K562 (cell line): ENCODE results near the gene RAD50. TPM values are rescaled to one million over a fixed set of nuclear protein-coding genes. Genes with fewer than 3 reads are reported as not detected.
A peak's percentile ranks its signal among the peaks of the same experiment; 100 is the strongest.

Experiments
- AFF1 ChIP-seq, 2 experiments: fragments of 450-650 bp; IDR thresholded peaks; 2 replicates each; pipeline ENCODE4 v1.6.1; 2018; ENCODE audit warnings: mild to moderate bottlenecking in 2 of 2, low read depth in 1 of 2; ENCODE audit not compliant: partially characterized antibody in 2 of 2
- EP400 ChIP-seq: fragments of 450-650 bp; IDR thresholded peaks from 2 replicates; pipeline ENCODE4 v1.6.1; 2017; ENCODE audit warnings: antibody characterized with exemption, mild to moderate bottlenecking, moderate library complexity
- ETS2 ChIP-seq: IDR thresholded peaks from 2 replicates; pipeline ENCODE4 v1.6.1; 2016; ENCODE audit warnings: borderline replicate concordance, missing genetic modification characterization, mild to moderate bottlenecking, moderate library complexity, missing compliant biosample characterization; ENCODE audit not compliant: poor library complexity, severe bottlenecking
- FOSL1 ChIP-seq: fragments of 200-800 bp; sonication (Bioruptor generic); conservative IDR thresholded peaks from 2 replicates; pipeline ENCODE4 v1.6.1; 2016; ENCODE audit warnings: missing genetic modification characterization, missing compliant biosample characterization
- FUS ChIP-seq: fragments of 200-400 bp; formaldehyde crosslinking; optimal IDR thresholded peaks from 2 replicates; pipeline ENCODE3; 2017; ENCODE audit warnings: low read depth, low read length
- HNRNPH1 ChIP-seq: fragments of 200-400 bp; formaldehyde crosslinking; optimal IDR thresholded peaks from 2 replicates; pipeline ENCODE3; 2017; ENCODE audit warnings: low read depth, mild to moderate bottlenecking, low read length, moderate library complexity
- MAFF ChIP-seq: IDR thresholded peaks from 2 replicates; pipeline ENCODE4 v1.6.1; 2012; ENCODE audit warnings: low read length, improper control_type of control experiment
- POLR3A ChIP-seq: IDR thresholded peaks from 2 replicates; pipeline ENCODE4 v1.6.1; 2011; ENCODE audit warnings: borderline replicate concordance, mild to moderate bottlenecking, moderate library complexity; ENCODE audit not compliant: insufficient read length, insufficient read depth; ENCODE audit errors: extremely low read depth
- TBP ChIP-seq: optimal IDR thresholded peaks from 2 replicates; pipeline ENCODE3; 2011; ENCODE audit warnings: low read depth, low read length, improper control_type of control experiment
- THRA ChIP-seq: fragments of 450-650 bp; IDR thresholded peaks from 2 replicates; pipeline ENCODE4 v1.6.1; 2017; ENCODE audit warnings: mild to moderate bottlenecking, moderate library complexity
- ZNF134 ChIP-seq: fragments of 250-450 bp; sonication (Bioruptor Pico); conservative IDR thresholded peaks from 2 replicates; pipeline ENCODE4 v1.4.0; 2020
- ZNF224 ChIP-seq: sonication (generic); formaldehyde crosslinking; IDR thresholded peaks from 2 replicates; pipeline ENCODE4 v1.8.0; 2022; ENCODE audit warnings: mild to moderate bottlenecking, missing genetic modification reagents
- ZNF316 ChIP-seq: fragments of 450-650 bp; IDR thresholded peaks from 2 replicates; pipeline ENCODE4 v1.6.1; 2016
- ZNF766 ChIP-seq: fragments of 200-800 bp; sonication (Bioruptor generic); conservative IDR thresholded peaks from 2 replicates; pipeline ENCODE4 v1.6.1; 2016; ENCODE audit warnings: missing genetic modification characterization, missing compliant biosample characterization
- polyA plus RNA-seq, 8 experiments: library from polyadenylated mRNA; depleted of rRNA in 4 of 8; stranded (reverse) in 5 of 8; unstranded in 3 of 8; fragments of >200 nt; fragmentation: Nextera tagmentation in 2 of 8; fragmentation: Illumina TruSeq in 1 of 8; extraction: Ambion mirVana in 2 of 8; extraction: Trizol in 1 of 8; gene quantifications; 2 replicates each; pipeline versions ENCODE4 v1.2.1 to v1.2.3, GENCODE V29; 2011 to 2014; ENCODE audit warnings: inconsistent platforms in 1 of 8, missing spikeins in 1 of 8
- total RNA-seq, 7 experiments: library from RNA; depleted of rRNA in 6 of 7; stranded (reverse); fragments of >200 nt in 6 of 7; fragmentation: Illumina TruSeq in 2 of 7; extraction: Trizol in 2 of 7; gene quantifications; 2 replicates each; pipeline versions ENCODE4 v1.2.1 to v1.2.3, GENCODE V29; 2011 to 2021; ENCODE audit warnings: low replicate concordance in 1 of 7

Gene RAD50
- total and polyA plus RNA-seq, 9 of the 15 experiments (the other 6 are each of a cell fraction or from before 2014, with no cell fraction given) = 15.3 to 74.2 (median 44.1) TPM

- TF ChIP-seq AFF1 (IDR thresholded peaks at IDR 0.05; ENCODE audit: low read depth in 1 of 2, partially characterized antibody in 2 of 2) (no peak), TBP (peak; percentile 37), POLR3A (no peak), ZNF766 (CRISPR knock-in tag) (peak; percentile 71), ZNF224 (CRISPR knock-in tag) (peak; percentile 18; the same call in 1 of the 2 replicates), ETS2 (tag) (no peak), ZNF134 (CRISPR knock-in tag) (no peak), FUS (no peak), EP400 (peak; percentile 34), MAFF (peak; percentile 18; the same call in 1 of the 2 replicates), FOSL1 (tag) (no peak), THRA (no peak), HNRNPH1 (no peak), ZNF316 (0 out of 2 replicates have a peak, but pooled peaks have one; percentile 22)
These were observed 107.3 kb downstream of the RAD50 start (continued) for GRCh38 chr5:132663771-132664695.
